ENCODE measurements around the gene TEX36.

- TF ChIP-seq CTCF (IDR thresholded peaks at IDR 0.05) = no peak
- no peak for TF ChIP-seq EZH2 (IDR thresholded peaks at IDR 0.05)
- no peak for TF ChIP-seq EZH2phosphoT487 (IDR thresholded peaks at IDR 0.05)
These were observed 10.1 kb downstream of the TEX36 start for GRCh38 chr10:125672884-125673283.
